ENCODE data around the gene TEF.

Gene TEF

GRCh38 chr22:41381329-41382097 lies at the start of gene TEF:
TSS of gene TEF (plus strand) at chr22:41381942. CDS start at chr22:41382045, 103 bp downstream.
- DNase-seq, result peak; percentile 97

- no peak for DNase-seq
Measured at GRCh38 chr22:41332217-41332939, 49.4 kb upstream of the TEF start.

- no peak for DNase-seq
Measured at GRCh38 chr22:41333806-41334205, 47.9 kb upstream of the TEF start.

DNA sequence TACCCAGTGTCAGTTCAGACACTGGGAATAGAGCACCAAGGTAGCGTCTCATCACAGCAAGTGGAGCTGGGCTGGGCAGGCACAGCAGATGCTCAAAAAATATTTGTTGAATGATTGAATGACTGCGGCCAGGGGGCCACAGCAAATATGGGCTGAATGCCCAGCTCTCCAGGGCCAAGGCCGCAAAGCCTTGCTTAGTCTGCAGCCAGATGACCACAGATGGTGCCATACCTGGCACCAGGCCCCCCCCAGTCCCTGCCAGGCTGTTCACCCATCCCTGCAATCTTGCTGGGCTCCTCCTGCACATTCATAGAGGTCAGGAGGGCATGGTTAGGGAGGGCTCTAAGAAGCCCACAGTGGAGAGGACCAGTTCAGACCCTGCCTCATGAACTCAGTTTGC lies 47.5 kb upstream of the TEF start:
- no peak for DNase-seq

DNA sequence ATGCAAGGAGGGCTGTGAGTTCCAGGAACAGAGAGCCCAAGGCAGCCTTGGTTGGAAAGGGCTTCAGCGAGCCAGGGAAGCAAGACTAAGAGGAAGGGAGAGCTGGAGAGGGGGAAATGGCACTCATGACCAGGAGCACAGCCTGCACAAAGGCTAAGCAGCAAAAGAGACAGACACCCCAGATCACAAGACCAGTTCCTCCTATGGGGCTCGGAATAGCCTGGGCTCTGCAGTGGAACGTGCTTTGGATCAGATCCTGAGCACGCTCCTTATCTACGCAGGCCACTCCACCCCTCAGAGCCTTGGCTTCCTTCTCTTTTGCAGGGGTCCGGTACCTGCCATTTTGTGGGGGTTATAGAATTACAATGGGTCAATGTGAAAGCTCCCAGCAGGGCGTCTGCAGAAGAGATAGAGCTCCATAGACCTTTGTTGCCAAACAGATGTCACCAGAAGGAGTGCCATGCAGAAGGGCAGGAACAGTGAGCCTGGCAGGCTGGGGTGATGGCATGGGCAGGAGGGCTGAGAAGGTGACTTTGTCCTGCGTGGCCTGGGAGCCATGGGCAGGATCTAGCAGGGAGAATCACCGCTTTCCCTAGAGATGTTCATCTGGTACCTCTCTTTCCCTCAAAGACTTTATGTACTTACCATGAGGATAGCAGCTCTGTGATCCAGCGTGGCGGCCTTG lies 46.6 kb upstream of the TEF start:
- no peak for DNase-seq

DNA sequence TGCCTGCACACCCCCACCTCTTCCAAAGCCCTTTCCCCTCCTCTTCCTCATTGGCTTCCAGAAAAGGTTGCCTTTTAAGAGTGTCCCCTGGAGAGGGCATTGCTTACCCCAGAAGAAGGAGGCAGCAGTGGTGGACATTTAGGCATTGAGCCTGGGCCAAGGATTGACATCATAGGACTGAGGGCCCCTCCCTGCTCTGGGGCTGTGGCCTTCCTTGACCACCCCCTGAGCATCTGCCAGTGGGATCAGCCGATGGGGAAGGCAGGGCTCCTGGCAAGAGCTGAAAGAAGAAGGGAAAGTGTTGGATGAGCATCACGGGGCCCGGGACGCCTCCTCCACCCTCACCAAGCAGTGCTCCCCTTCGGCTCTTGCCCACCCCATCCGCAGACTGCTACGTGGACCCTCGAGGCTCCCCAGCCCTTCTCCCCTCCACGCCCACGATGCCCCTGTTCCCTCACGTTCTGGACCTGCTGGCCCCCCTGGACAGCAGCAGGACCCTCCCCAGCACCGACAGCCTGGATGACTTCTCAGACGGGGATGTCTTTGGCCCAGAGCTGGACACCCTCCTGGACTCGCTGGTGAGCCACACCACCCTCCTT lies 43.0 kb upstream of the TEF start:
- DNase-seq, result no peak

DNA sequence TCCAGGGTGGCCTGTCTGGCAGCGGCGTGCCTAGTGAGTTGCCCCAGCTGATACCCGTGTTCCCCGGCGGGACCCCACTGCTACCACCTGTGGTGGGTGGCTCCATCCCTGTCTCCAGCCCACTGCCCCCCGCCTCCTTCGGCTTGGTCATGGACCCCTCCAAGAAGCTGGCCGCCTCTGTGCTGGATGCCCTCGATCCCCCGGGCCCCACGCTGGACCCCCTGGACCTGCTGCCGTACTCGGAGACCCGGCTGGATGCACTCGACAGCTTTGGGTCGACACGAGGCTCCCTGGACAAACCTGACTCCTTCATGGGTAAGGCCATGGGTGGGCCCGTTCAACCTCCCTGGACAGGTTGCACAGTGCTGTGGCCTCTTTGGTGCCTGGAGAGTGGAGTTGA lies 41.9 kb upstream of the TEF start:
- no peak for DNase-seq

- no peak for DNase-seq
Measured at GRCh38 chr22:41340357-41340756, 41.4 kb upstream of the TEF start.

- no peak for DNase-seq
Measured at GRCh38 chr22:41341012-41341411, 40.7 kb upstream of the TEF start.

DNA sequence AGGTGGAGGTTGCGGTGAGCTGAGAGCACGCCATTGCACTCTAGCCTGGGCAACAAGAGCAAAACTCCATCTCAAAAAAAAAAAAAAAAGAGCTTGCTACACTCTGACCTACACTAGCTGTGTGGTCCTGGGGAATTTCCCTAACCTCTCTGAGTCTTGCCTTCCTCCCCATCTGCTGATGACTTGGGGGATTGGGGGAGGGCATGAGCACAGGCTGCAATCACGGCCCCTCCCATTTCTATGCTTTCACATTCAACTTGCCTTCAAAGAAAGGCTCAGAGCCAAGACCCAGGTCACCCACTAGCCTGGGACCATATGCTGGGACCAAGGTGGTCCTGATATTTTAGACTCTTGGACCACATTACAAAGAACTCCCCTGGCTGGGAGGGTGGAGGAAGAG lies 39.8 kb upstream of the TEF start:
- peak; percentile 30 for DNase-seq

DNA sequence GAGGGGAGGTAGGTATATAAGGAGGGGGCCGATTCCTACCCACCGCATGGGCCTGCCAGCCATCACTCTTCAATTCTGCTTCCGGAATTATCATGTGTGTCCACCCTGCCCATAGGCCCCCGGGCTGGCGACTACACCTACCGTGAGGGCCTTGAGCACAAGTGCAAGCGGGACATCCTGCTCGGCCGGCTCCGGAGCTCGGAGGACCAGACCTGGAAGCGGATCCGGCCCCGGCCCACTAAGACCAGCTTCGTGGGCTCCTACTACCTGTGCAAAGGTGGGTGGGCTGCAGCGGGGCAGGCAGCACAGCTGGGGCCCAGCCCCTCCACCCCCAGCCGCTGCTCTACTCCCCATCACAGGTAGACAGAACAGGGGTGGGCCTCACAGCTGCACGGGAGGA lies 38.4 kb upstream of the TEF start:
- DNase-seq, result no peak

GRCh38 chr22:41343717-41344116 lies 38.0 kb upstream of the TEF start:
- DNase-seq, result no peak

- DNase-seq, result no peak
Measured at GRCh38 chr22:41344189-41344788, 37.5 kb upstream of the TEF start.

DNA sequence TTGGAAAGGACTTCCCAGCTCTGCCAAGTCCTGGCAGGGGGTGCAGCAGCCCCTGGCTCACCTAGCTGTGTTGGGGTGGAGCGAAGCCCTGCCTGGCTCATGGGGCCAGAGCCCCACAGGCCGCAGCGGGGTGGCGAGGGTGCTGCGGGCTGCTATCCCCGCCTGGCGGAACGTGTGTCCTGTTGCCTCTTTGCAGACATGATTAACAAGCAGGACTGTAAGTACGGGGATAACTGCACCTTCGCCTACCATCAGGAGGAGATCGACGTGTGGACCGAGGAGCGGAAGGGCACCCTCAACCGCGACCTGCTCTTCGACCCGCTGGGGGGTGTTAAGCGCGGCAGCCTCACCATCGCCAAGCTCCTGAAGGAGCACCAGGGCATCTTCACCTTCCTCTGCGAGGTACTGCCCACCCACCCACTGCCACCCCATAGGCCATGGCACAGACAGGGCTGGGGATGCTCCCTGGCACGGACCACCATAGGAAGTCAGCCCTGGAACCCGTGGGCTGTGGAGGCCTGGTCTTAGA lies 35.9 kb upstream of the TEF start:
- DNase-seq, result no peak

DNA sequence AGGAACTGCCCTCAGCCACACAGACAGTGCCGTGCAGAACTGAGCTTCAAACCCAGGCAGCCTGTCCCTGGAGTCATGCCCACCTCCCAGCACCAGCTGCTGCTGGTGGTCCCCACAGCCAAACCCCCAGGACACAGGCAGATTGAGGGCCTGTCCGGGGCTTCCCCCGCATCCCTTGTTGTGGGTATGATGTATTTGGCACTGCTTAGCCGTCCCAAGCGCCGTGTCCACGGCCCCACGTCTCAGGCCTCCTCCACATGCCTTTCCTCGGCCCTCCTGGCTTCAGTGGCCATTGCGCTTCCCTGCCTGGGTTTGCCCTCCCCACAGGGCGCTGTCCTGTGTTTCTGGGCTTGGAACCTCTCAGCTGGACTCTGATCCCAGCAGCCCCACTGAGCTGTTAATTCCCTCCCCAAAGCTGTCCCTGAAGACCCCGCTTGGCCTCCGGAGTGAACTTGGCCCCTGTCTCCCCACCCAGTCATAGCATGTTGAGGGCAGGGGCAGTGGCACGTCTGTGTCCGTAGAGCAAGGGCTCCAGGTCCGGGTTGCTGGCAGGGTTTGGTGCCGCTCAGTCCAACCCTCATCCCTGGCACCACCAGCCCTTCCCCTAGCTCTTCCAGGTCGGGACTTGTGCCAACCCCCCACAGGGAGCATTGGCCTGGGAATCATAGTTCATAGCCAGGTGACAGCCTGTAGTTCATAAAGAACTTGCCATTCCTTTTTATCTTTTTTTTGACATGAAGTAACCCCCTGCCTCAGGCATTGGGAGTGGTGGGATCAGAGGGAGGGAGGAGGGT lies 34.5 kb upstream of the TEF start:
- no peak for DNase-seq

GRCh38 chr22:41348964-41349484 lies 32.7 kb upstream of the TEF start:
- DNase-seq, result no peak

- DNase-seq, result no peak
Measured at GRCh38 chr22:41350087-41350486, 31.7 kb upstream of the TEF start.

DNA sequence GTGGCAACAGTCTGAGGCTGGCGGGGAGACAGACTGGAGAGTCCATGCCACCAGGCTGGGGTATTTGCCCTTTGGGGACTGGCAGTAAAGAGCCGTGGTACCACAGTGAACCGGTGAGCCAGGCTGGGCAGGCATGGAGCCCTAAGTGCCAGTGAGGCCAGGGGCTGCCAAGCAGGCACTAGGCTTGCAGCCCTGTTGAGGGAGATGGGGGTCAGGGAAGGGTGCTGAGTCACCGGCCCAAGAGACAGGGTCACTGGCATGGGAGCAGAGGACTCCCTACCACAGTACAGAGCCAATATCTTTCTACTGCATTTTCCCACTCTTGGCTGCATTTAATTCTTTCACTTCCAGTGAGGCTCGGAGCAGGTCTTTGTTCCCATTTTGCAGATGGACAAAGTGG lies 30.7 kb upstream of the TEF start:
- DNase-seq, result no peak

GRCh38 chr22:41352058-41352457 lies 29.7 kb upstream of the TEF start:
- DNase-seq, result peak; percentile 2

- DNase-seq, result peak; percentile 7
Measured at GRCh38 chr22:41353862-41354575, 27.7 kb upstream of the TEF start.

DNA sequence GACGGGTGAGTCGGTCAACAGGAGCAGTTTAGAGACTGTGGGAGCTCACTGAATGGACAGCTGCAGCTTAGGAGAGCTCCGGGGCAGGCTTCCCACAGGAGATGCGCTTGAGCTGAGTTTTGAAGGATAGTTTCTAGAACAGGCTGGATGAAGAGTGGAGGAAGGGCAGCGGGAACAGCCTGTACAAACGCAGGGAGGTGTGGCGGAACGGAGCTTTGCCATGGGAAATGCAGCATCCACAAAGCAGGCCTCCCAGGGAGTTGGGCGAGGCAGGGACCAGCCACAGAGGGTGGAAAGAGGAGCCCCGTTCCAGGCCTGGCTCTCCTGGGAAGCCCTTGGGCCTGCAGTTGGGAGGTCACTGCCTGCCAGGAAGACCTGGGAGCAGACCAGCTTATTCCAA lies 26.8 kb upstream of the TEF start:
- no peak for DNase-seq

Data from inflammatory macrophage treated with lipopolysaccharide for 4 hours (primary cell).